Measurements from ENCODE around the gene LYPD4.
"Not testable (repeated sequence)": the region's sequence is repeated elsewhere in the genome, so short reads cannot be mapped to it uniquely, and the experiment has no call there.

The LYPD4 gene

DNA sequence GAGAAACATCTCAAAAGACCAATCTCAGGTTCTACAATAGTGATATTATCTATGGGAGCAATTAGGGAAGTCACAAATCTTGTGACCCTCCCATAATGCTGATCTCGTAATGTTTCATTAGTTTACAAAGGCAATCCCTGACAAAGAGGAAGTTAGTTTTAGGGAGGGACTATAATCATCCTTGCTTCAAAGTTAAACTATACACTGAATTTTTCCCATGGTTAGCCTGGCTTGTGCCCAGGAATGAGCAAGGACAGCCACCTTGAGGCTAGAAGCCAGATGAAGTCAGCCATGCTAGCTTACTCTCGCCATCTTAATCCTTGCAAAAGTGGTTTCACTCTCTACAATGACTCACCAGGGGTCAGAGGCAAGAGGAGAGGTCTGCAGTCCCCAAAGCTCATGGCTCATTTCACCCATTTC, 42.7 kb downstream of the LYPD4 start:
- no peak for DNase-seq (ENCODE audit: low read depth, low spot score)

DNA sequence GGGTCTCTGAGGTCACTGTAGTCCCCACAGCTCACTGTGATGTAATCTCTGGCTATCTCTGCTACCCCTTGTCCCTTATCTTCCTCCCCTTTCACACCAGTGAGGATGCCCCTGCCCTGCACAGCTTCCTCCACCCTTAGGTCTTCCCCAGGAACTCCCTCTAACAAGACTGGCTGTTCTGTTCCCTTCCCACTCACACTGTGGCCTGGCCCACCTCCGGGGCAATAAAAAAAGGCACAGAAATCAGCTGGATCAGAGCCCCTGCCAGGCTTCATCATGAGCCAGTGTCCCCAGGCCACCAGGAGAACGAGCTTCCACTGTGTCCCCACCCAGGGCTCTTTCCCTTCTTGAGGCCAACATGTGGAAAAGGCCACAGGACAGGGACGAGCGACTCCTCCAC, 43.5 kb downstream of the LYPD4 start:
- no peak for DNase-seq (ENCODE audit: low read depth, low spot score)

DNA sequence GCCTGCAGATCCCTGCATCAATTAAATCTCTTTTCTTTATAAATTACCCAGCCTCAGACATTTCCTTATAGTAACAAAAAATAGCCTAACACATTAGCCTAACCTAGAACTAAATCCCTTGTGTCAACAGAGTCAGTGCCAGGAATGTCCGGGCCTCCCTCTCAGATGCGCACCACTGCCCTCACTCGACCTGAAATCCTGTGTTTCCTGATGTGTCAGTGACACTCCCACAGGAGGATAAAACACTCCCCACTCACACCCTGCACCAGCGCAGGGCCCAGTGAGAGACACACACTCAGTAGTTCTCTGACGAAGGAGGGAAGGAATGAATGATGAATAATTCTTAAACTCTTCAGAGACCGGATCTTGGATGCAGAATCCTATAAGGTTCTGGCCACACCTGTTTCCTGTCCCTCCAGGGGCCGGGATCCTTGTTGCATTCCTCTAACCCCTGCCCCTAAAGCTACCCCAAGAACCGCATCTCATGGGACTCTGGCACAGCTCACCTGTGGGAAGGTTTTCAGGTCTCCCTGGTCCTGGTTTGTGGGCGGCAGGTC, 45.0 kb downstream of the LYPD4 start:
- no peak for DNase-seq (ENCODE audit: low read depth, low spot score)

DNA sequence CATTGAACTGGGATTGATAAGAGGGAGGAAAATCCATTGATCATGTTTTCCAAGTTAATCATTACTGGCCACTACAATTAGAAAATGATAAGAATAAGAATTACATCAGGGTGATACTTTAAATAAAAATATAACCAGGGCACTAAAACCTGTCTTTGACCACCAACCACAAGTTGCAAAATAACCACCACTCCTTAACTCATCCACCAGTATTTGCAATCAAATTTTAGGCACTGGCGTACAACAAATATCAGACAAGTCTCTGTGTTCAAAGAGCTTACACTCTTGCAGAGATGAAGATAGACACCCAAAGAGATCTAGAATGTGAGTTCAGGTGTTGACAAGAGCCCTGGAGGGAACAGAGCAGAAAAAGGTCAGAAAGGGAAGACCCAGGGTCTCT, 47.6 kb downstream of the LYPD4 start:
- no peak for DNase-seq (ENCODE audit: low read depth, low spot score)

DNA sequence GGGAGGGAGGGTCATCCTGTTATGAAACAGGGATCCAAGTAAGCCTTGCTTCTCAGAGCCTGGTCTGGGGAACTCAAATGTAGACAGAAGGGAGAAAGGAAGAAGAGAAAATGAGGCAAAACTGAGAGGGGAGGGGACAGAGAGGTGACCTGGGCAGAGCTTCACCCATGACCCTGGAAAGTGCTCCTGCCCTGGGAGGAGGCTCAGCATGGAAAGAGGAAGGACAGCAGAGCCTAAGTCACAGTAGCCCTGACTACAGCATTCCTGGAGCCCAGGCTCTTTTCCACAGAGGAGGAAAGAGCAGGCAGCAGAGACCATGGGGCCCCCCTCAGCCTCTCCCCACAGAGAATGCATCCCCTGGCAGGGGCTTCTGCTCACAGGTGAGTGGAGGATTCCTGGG, 48.1 kb downstream of the LYPD4 start, which contains the start of gene CEACAM3:
Gene CEACAM3, plus strand, starts transcription at position 226 of the 400 bp plus-strand sequence. Its CDS starts 91 bp downstream, at position 317.
- DNase-seq (ENCODE audit: low read depth, low spot score): no peak

DNA sequence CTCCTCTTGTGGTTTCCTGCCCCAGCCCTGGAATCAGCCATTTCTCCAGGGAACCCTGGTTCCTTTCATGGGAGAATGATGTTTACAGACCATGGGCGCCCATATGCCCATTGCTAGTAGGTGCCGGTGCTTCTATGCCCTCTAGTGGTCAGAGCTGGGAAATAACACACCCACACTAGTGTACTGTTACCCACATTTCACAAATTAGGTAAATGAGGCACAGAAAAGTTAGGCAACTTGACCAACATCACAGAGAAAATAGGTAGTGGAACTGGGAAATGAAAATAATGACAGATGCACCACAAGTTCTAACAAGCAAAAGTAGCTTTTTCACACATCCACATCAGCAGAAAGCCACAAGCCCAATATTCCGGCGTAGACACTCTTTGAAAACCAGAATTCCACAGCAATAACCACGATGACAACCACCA, 49.4 kb downstream of the LYPD4 start:
- no peak for DNase-seq (ENCODE audit: low read depth, low spot score)

DNA sequence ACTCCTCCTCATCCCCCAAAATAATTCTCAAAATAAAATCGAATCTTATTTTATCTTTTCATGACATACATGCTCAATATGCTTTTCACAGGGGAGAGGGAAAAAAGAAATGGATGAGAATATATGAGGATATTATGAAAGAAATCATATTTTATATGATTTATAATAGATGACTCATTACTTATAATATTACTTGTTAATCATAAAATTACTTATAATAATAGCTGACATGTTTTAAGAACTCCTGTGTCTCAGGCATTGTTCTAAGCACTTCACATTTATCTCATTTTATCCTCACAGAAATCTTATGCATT, 51.1 kb downstream of the LYPD4 start:
- no peak for DNase-seq (ENCODE audit: low read depth, low spot score)

DNA sequence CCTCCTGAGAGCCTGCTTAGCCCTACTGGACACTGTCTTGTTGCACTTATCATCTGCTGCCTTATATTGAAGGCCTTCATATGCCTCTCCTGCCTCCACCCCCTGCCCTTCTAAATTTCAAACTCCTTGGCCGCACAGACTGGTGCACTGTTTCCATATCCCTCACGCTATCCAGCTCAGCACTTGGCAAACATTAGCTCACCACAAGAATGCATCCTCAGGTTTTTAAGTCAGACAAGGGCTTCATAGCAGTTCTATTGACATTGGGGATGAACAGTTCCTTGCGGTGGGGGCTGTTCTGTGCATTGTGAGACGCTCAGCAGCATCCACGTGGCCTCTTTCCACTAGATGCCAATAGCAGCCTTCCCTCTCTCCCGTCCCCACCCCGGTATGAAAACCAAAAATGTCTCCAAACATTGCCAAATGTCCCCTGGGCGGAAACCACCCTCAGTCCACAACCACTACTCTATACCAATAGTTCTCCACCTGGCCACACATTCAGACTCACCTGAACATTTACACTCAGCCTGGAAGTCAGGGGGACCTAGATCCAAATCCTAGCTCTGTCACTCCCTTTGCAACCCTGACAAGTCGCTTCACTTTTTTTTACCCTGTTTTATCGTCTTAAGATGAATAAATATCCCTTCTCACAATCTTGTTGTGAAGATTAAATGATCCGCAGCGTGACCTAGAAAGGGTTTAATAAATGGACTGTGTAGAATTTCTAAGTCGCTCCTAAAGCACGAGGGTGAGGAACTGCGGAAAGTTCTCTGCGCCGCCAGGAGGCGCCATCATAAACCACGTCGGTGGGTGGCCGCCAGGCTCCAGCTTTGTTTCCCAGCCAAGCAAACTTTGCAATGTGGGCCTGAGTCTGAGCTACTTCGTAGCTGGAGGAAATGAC, 51.7 kb downstream of the LYPD4 start:
- no peak for DNase-seq (ENCODE audit: low read depth, low spot score)

DNA sequence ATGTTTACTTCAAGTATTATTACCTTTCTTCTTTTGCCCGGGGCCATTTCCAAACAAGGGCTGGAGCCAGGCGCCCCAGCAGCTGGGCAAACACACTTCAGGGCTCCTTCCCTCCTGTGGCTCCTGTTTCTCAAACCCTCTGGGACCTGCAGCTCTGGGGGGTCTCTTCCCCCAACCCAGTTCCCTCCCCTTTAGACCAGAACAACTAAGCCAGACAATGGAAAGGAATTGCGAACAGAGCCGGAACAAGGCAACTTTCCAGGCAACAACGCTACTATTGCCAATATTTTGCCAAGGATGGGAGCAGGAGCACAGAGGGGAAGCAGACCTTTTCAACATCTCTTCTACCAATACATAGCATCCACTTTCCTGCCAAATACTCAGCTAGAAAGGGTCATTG, 55.4 kb downstream of the LYPD4 start:
- DNase-seq (ENCODE audit: low read depth, low spot score): not testable (repeated sequence)

DNA sequence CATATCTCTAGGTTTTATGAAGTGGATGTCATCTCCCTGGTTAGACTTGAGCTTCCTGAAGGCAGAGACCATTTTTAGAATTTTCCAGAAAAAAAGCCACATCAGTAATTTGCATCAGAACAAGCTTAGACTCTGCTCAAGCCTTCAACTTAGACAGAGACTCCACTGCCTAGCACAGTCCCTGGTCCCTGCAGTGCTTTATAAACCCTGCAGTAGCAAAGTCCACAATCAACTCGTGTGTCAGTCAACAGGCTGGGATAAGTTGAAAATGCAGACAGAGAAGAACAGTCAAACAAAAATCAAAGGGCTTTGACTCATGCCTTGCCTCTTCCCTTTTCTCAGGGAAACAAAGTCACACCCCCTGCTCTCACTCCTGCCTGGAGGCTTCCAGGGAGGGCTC, 56.0 kb downstream of the LYPD4 start:
- not testable (repeated sequence) for DNase-seq (ENCODE audit: low read depth, low spot score)
